Measurements from ENCODE around the gene LRRC73.

DNA sequence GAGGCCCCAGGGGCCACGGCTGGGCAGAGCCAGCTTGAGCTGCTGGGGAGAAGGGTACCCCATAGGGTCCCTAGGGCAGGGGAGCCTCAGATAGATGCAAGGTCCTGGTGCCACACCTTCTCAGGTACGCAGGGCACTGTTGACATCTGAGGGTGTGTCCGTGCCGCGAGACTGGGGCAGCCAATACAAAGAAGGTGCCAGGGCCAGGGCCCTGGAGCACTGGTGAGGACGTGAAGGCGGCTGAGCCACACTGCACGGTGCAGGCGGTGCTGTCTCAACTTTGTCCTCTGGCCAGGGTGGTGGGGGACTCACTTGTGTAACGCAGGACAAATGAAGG lies 649 bp upstream of the LRRC73 start:
- TF ChIP-seq, protein P1, sequence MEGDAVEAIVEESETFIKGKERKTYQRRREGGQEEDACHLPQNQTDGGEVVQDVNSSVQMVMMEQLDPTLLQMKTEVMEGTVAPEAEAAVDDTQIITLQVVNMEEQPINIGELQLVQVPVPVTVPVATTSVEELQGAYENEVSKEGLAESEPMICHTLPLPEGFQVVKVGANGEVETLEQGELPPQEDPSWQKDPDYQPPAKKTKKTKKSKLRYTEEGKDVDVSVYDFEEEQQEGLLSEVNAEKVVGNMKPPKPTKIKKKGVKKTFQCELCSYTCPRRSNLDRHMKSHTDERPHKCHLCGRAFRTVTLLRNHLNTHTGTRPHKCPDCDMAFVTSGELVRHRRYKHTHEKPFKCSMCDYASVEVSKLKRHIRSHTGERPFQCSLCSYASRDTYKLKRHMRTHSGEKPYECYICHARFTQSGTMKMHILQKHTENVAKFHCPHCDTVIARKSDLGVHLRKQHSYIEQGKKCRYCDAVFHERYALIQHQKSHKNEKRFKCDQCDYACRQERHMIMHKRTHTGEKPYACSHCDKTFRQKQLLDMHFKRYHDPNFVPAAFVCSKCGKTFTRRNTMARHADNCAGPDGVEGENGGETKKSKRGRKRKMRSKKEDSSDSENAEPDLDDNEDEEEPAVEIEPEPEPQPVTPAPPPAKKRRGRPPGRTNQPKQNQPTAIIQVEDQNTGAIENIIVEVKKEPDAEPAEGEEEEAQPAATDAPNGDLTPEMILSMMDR (IDR thresholded peaks at IDR 0.05): no peak
- TF ChIP-seq POLR2A (IDR thresholded peaks at IDR 0.05): no peak
